ENCODE data around the gene CRABP1.

DNA sequence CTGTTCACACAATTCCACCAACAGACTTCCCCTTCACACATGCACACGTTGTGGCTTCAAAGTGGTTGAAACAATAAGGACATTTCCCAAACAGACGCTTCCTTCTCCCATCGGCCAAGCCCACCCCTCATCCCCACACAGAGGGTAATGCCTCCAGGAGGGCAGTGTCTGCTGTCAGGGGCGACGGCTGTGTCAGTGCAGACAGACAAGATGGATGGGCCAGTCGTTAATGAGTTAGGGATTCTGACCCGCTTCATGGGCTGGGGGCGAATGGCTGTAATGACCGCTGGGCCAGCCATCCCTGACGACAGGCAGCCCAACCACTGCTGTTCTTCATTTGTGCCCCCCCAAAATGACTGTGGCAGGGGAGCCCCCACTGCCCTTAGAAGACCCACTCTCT, 20.6 kb upstream of the CRABP1 start:
- TF ChIP-seq, protein P1, sequence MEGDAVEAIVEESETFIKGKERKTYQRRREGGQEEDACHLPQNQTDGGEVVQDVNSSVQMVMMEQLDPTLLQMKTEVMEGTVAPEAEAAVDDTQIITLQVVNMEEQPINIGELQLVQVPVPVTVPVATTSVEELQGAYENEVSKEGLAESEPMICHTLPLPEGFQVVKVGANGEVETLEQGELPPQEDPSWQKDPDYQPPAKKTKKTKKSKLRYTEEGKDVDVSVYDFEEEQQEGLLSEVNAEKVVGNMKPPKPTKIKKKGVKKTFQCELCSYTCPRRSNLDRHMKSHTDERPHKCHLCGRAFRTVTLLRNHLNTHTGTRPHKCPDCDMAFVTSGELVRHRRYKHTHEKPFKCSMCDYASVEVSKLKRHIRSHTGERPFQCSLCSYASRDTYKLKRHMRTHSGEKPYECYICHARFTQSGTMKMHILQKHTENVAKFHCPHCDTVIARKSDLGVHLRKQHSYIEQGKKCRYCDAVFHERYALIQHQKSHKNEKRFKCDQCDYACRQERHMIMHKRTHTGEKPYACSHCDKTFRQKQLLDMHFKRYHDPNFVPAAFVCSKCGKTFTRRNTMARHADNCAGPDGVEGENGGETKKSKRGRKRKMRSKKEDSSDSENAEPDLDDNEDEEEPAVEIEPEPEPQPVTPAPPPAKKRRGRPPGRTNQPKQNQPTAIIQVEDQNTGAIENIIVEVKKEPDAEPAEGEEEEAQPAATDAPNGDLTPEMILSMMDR (IDR thresholded peaks at IDR 0.05) = no peak
- TF ChIP-seq POLR2A (IDR thresholded peaks at IDR 0.05) = no peak

All from thyroid gland (tissue), 4 donors.